Transverse colon (tissue), 4 donors: ENCODE results near the gene ZC3H4. TPM values are rescaled to one million over a fixed set of nuclear protein-coding genes. Genes with fewer than 3 reads are reported as not detected.
A peak's percentile ranks its signal among the peaks of the same experiment; 100 is the strongest.

Experiments used
- DNase-seq: peaks from one replicate; pipeline ENCODE4 v3.0.0-alpha.2; 2019
- H3K27ac ChIP-seq, 4 donors: fragments of 200-600 bp; sonication (generic); 2 replicates each; pipeline ENCODE4 v1.5.1; 2016 to 2018; ENCODE audit warnings: inconsistent platforms in 4 of 4
- H3K27me3 ChIP-seq: fragments of 200-600 bp; sonication (generic); 2 replicates; pipeline ENCODE4 v1.5.1; 2017; ENCODE audit warnings: inconsistent platforms
- H3K36me3 ChIP-seq, 4 donors: fragments of 200-600 bp; sonication (generic); 2 replicates each; pipeline ENCODE4 v1.5.1; 2017 to 2019; ENCODE audit warnings: inconsistent platforms in 4 of 4
- H3K4me1 ChIP-seq, 4 donors: fragments of 200-600 bp; sonication (generic); 2 replicates each; pipeline ENCODE4 v1.5.1; 2017 to 2020; ENCODE audit warnings: inconsistent platforms in 4 of 4
- H3K4me3 ChIP-seq, 4 donors: fragments of 200-600 bp; sonication (generic); 1 replicate in 1 of 4; 2 replicates in 3 of 4; pipeline versions ENCODE4 v1.5.1 to v1.6.1; 2017 to 2019; ENCODE audit warnings: inconsistent platforms in 4 of 4
- H3K9me3 ChIP-seq, 2 donors: fragments of 200-600 bp; sonication (generic); 2 replicates each; pipeline ENCODE4 v1.5.1; 2017 to 2019; ENCODE audit warnings: inconsistent platforms in 2 of 2
- CTCF ChIP-seq, 5 experiments: fragments of 200-600 bp in 3 of 5; fragments of 450-650 bp in 2 of 5; sonication (generic) in 3 of 5; IDR thresholded peaks; 1 replicate in 2 of 5; 2 replicates in 3 of 5; pipeline ENCODE4 v1.5.1; 2016 to 2017; ENCODE audit warnings: antibody characterized with exemption in 5 of 5, inconsistent platforms in 3 of 5, mild to moderate bottlenecking in 2 of 5, moderate library complexity in 1 of 5
- EP300 ChIP-seq: sonication (generic); formaldehyde crosslinking; IDR thresholded peaks from one replicate; pipeline ENCODE4 v1.6.1; 2017; ENCODE audit warnings: antibody characterized with exemption, low read depth
- POLR2A ChIP-seq: fragments of 450-650 bp; IDR thresholded peaks from one replicate; pipeline ENCODE4 v1.6.1; 2016; ENCODE audit warnings: antibody characterized with exemption, mild to moderate bottlenecking, moderate library complexity
- POLR2AphosphoS5 ChIP-seq, 3 donors: sonication (generic); formaldehyde crosslinking; IDR thresholded peaks; one replicate each; pipeline ENCODE4 v1.6.1; 2016; ENCODE audit warnings: antibody characterized with exemption in 3 of 3
- WGBS, 2 donors: methylation state at CpG; one replicate each; pipeline ENCODE4 v1.1.5; 2018; ENCODE audit warnings: low coverage in 1 of 2; 5-methylcytosine and 5-hydroxymethylcytosine counted together
- in situ Hi-C, 4 donors: fragments of 200-750 bp; cut with MboI; loops; one replicate each; pipeline versions ENCODE4 v1.15.0 to v1.15.1; 2017; ENCODE audit warnings: low sequenced_read_pairs in 3 of 4, low pct_ligation_motif_present in 1 of 4, low pct_unique_long_range_greater_than_20kb in 1 of 4
- intact Hi-C: fragments of 100-400 bp; cut with DNase I; formaldehyde crosslinking; loops from one replicate; pipeline ENCODE4 v1.15.1; 2023; ENCODE audit warnings: low total_unique reads
- total RNA-seq, 4 donors: library from RNA; depleted of rRNA; stranded (reverse); fragments of >200 nt; gene quantifications; one replicate each; pipeline ENCODE4 v1.1.0, GENCODE V29; 2016

The ZC3H4 gene
- total RNA-seq, 4 donors from 2014 or later: 25.4 to 32.2 (median 28.0) TPM

- intact Hi-C loops: no loop called here
- Histone ChIP-seq H3K4me3 (no peak overlapping the region), H3K27ac (peak overlapping the region; percentile 81 to 84 (median 82)), H3K9me3 (no peaks in the 10 kb centered on the region), H3K36me3 (peaks cover 0 to 42% (median 17%) of the 10 kb centered on the region in 4 donors), H3K27me3 (no peaks in the 10 kb centered on the region), H3K4me1 (peaks cover 8 to 36% (median 20%) of the 10 kb centered on the region in 4 donors)
- WGBS, 2 donors: 95% methylated on average over 19 of the region's 21 CpGs; no CpG with 5 or more reads in 1 of the 2 donors
- DNase-seq: no peak
- TF ChIP-seq POLR2A: no peak
- no peak for TF ChIP-seq EP300
- TF ChIP-seq POLR2AphosphoS5 (IDR thresholded peaks at IDR 0.05): no peak
- no peak for TF ChIP-seq CTCF (IDR thresholded peaks at IDR 0.05)
- in situ Hi-C loops: no loop called here
Observed at GRCh38 chr19:47089767-47090350, 23.7 kb downstream of the ZC3H4 start.

- TF ChIP-seq CTCF (IDR thresholded peaks at IDR 0.05): no peak
- no peak for TF ChIP-seq POLR2A
- Histone ChIP-seq H3K27ac (no peak overlapping the region), H3K36me3 (peaks cover 0 to 75% (median 31%) of the 10 kb centered on the region in 4 donors), H3K27me3 (no peaks in the 10 kb centered on the region), H3K9me3 (no peaks in the 10 kb centered on the region), H3K4me1 (peaks cover 3 to 19% (median 8%) of the 10 kb centered on the region in 4 donors), H3K4me3 (no peak overlapping the region)
- intact Hi-C loops (no loop called here), in situ Hi-C loops (no loop called here)
- no peak for DNase-seq
- 94 to 100% methylated on average over 5 to 17 of the region's 17 CpGs for WGBS, 2 donors
Observed at GRCh38 chr19:47086280-47086679, 27.3 kb downstream of the ZC3H4 start.

GRCh38 chr19:47084879-47085439, 28.6 kb downstream of the ZC3H4 start:
- H3K4me3 ChIP-seq: no peak overlapping the region
- 90 to 100% methylated on average over 4 to 24 of the region's 24 CpGs for WGBS, 2 donors
- TF ChIP-seq POLR2A (no peak), EP300 (no peak), POLR2AphosphoS5 (IDR thresholded peaks at IDR 0.05) (no peak), CTCF (IDR thresholded peaks at IDR 0.05) (no peak)
- no peaks in the 10 kb centered on the region for H3K27me3 ChIP-seq
- H3K9me3 ChIP-seq: no peaks in the 10 kb centered on the region
- in situ Hi-C loops: no loop called here
- intact Hi-C loops: no loop called here
- H3K27ac ChIP-seq: no peak overlapping the region
- H3K4me1 ChIP-seq: peaks cover 3 to 15% (median 5%) of the 10 kb centered on the region in 4 donors
- DNase-seq: no peak
- peaks cover 0 to 74% (median 30%) of the 10 kb centered on the region in 4 donors for H3K36me3 ChIP-seq

GRCh38 chr19:47082493-47082892, 31.1 kb downstream of the ZC3H4 start:
- Histone ChIP-seq H3K27me3 (no peaks in the 10 kb centered on the region), H3K4me3 (no peak overlapping the region), H3K9me3 (no peaks in the 10 kb centered on the region), H3K27ac (no peak overlapping the region), H3K4me1 (peaks cover 3 to 7% (median 5%) of the 10 kb centered on the region in 4 donors), H3K36me3 (peaks cover 0 to 74% (median 27%) of the 10 kb centered on the region in 4 donors)
- TF ChIP-seq POLR2A (no peak), EP300 (no peak), POLR2AphosphoS5 (IDR thresholded peaks at IDR 0.05) (no peak), CTCF (IDR thresholded peaks at IDR 0.05) (no peak)
- intact Hi-C loops (no loop called here), in situ Hi-C loops (no loop called here)
- 86 to 96% methylated on average over 1 to 5 of the region's 5 CpGs for WGBS, 2 donors
- DNase-seq: no peak
